Testis (tissue), 2 donors: ENCODE results near the gene MIB2.

Experiments used
- CTCF ChIP-seq, 3 experiments: fragments of 450-650 bp in 2 of 3; fragments of 200-600 bp in 1 of 3; sonication (generic) in 1 of 3; IDR thresholded peaks; one replicate each; pipeline ENCODE4 v1.5.1; 2016 to 2019; ENCODE audit warnings: antibody characterized with exemption in 3 of 3, mild to moderate bottlenecking in 2 of 3, moderate library complexity in 1 of 3
- POLR2A ChIP-seq: fragments of 450-650 bp; IDR thresholded peaks from one replicate; pipeline ENCODE4 v1.6.1; 2017; ENCODE audit warnings: antibody characterized with exemption, mild to moderate bottlenecking, moderate library complexity

GRCh38 chr1:1583347-1584010, 31.8 kb upstream of the MIB2 start:
- TF ChIP-seq CTCF (IDR thresholded peaks at IDR 0.05) (no peak), POLR2A (no peak)
